Ishikawa (cell line): ENCODE measurements around the gene MYL2.

Experiments used
- EP300 ChIP-seq: IDR thresholded peaks from 2 replicates; pipeline ENCODE4 v1.6.1; 2012; ENCODE audit warnings: borderline replicate concordance
- RAD21 ChIP-seq: IDR thresholded peaks from 2 replicates; pipeline ENCODE4 v1.6.1; 2012; ENCODE audit warnings: low read depth
- ZBTB7A ChIP-seq: IDR thresholded peaks from 2 replicates; pipeline ENCODE4 v1.6.1; 2012; ENCODE audit warnings: low read depth
- TF ChIP-seq, protein P1 (sequence below): IDR thresholded peaks from 2 replicates; pipeline ENCODE4 v1.6.1; 2012

DNA sequence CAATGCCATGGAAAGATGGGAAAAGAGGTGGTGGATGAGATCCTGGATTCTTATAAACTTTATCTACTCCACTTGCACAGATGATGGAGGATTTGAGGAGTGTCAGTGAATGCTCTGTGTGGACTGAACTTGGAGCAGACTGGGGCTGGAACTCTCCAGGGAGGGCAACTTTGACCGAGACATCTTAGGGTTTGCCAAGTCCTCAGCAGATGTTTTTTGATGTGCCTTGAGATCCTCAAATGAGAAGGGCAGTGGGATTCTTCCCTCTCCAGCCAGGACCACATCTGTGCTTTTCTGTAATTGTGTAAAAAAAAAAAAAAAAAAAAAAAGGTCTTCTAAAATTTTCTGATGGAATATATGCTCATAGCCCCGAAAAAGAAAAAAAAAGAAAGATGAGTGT, 23.0 kb upstream of the MYL2 start:
- TF ChIP-seq ZBTB7A (no peak), RAD21 (no peak), EP300 (no peak)
- TF ChIP-seq, protein P1, sequence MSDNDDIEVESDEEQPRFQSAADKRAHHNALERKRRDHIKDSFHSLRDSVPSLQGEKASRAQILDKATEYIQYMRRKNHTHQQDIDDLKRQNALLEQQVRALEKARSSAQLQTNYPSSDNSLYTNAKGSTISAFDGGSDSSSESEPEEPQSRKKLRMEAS = no peak
